HCEC 1CT (cell line): ENCODE data around the gene LRRC53.

Source experiments
- DNase-seq: peaks from one replicate; pipeline ENCODE4 v3.0.0-alpha.2; 2017

LRRC53 gene, protein sequence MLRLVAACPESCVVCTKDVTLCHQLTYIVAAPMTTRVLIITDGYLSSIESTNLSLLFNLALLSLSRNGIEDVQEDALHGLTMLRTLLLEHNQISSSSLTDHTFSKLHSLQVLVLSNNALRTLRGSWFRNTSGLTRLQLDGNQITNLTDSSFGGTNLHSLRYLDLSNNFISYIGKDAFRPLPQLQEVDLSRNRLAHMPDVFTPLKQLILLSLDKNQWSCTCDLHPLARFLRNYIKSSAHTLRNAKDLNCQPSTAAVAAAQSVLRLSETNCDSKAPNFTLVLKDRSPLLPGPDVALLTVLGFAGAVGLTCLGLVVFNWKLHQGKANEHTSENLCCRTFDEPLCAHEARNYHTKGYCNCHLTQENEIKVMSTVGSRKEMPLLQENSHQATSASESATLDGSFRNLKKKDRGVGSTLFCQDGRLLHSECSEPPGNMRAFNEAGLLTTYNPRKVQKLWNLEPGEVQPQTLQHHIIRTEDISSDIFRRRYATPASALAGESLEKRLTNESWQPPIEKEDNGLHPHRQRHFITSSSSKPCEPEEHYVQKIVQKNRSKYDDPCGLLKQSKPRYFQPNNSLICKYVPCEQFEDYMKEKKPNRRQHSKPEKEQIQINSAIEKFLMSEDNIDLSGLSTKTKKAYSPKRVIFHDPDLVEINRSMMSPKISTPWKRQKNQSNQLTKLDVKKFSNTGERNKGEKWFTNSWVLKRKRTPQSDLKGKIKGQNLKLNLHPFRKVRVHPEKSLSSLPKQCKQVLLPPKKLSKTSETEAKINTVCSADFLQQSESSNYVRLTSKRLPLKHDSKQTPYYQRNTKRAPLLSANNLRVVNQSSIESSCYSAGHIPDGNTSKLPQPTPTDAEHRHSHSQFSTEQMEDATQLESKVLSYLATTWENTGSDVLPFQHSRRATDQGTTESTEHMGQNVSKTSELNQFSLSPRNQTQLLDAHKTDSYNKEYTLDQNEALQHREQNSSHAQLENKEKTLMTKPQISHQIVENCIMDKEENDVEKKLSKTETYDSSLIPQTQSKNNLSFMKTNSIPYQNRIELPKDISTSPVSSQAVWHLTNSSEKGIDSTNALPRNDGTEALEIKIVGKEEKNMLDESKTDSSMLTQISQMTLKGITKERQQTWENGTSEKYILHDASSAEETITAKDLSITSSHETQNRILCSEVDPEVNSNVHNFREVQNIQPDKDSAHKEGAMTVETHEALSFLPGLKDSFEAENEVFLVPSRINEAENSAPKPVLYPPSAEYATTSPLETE

DNA sequence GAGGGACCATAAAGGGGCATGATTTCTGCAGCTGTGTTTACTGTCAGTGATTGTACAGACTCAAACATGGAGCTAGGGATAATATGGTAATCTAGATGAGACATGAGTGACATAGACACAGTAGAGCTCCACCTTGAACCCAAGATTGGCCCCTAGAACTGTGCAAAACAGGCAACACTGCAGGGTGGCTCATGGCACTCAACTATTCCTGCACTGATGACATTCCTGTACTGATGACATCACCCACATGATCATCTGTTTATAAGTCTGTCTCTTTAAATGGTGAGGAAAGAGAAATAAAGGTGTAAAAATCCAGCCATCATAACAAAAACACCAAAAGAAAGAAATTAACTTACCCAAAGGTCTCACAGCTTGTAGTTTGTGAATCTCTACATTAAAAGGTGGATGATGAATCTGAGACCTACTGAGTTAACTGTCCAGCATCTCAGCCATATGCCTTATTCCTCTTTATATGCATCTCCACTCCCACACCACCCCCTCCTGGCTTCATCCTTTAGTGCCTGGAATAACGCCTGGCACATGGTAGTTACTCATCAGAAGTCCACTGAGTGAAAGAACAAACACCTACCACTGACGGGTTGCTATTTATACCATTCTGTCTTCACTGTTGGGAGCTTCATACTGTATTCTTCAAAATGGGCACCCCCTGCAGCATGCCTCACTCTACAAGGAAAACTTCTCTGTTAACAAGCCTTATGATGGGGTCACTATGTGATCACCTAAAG, at the start of gene LRRC53:
Gene LRRC53 (minus strand): TSS at position 442 of the 746 bp plus-strand sequence. CDS start 29,262 bp downstream, outside the sequence.
- DNase-seq: no peak

DNA sequence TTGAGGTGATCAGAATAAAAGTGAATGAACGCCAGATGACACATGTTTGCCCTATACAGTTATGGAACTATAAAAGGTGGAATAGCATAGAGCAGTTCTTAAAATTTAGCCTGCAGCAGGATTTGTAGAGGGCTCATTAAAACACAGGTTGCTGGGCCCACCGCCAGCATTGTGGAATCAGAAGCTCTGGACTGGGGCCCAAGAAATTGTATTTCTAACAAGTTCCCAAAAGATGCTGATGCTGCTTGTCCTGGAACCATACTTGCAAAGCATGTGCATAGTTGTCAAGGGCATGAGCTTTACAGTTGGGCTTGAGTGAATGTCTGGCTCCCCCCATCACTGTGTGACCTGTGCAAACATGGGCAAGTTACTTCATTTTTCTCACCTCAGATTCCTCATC, 37.5 kb upstream of the LRRC53 start:
- no peak for DNase-seq

DNA sequence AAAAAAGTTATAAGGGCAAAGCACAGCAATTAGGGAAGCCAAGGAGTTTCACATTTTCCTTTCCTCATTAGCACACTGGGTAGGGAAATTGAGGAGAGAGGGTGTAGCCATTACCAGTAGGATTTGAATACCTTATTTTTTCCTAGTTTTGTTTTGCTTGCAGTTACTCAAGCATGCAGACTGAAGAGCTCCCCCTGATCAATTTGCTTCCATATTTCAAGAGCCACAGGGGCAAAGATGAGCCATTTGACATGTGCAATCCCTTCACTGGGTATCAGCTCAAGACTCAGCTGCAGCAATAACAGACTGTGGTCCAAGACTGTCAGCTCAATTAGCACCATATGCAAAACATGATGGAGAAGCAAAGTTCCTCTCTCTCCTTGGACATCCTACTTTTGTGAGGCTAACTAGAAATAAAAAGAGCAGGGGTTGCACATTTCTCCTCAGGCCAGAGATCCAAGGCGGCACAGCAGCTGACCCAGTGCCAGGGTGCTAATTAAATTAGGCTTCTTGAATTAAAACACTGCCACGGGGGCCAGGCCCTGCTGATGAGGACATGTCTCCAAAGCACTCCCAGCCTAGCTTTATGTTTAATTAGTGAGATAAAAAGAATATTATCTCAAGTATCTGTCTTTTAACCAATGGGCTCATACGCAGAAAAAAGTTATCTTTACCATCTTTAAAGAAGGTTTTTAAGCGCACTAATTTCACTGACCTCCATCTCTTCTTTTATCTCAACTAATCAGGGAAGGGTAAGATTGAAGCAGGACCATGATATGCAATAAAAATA, 36.7 kb upstream of the LRRC53 start:
- DNase-seq: no peak

DNA sequence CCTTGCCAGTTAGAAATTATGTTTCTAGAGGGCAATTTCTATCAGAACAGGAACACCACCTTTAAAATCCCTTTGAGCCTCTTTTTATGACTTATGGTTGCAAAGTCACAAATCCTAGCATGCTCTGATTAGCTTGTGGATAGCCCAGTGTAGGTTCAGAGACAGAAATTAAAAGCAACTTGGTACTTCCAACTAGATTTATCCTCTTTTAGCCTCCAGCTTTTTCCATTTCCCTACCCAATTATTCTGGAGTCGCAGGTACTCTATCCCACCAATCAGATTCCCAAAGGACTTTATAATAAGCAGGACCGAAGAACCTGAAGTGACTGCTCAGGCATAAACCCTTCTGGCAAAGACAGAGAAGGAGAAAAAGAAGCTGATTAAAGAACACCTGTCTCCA, 33.4 kb upstream of the LRRC53 start:
- DNase-seq: no peak

DNA sequence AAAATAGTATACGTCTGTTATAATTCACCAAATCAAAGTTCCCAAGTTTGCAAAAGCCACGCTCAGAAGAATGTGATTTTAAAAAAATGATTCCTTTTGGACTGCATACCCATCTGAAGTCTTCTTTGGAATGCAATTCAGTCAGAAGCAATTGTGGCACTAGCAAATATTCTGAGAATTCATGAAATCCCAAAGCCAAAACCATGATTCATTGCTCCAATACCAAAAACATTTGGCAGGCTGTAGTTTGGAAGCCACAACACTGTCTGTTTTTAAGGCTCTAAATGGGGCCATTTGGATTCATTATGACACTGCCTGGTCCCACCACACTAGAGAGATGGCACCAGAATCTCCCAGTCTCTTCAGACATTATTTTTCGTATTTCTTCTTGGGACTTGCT, 21.8 kb upstream of the LRRC53 start:
- DNase-seq: peak; percentile 28

DNA sequence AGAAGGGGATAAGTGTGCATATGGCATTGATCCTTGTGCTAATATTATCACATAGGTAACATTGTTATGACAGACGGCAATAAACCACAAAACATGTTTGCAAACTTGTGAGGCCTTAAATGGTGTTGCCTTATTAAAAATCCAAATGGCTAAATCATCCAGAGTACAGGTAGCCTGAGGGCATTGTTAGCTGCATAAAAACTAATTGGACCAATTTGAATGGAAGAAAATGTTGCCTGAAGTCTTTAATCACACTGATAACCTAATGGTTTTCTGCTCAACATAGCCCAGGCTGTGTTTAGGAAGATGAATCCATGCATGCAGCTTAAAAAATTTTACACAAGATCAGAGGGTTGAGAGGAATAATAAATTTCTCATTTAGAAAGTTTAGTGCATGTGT, 19.4 kb upstream of the LRRC53 start:
- DNase-seq: no peak

DNA sequence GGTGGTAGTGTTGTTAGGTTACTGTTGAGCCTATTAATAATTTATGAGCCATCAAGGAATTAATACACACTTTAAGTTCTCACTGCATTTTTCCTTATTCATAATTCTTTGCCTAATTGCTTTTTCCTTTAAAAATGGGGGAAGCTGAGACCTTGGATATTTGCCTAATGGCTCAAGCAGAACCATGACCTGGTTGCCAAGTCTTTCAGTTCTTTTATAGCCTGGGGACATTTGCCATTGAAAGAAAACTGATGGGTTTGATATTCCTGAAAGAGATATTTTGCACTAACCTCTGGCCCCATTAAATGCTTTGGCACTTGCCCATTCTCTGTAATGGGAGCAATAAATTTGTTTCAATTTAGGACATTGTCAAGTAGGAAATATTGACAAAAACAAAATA, 18.5 kb upstream of the LRRC53 start:
- no peak for DNase-seq

DNA sequence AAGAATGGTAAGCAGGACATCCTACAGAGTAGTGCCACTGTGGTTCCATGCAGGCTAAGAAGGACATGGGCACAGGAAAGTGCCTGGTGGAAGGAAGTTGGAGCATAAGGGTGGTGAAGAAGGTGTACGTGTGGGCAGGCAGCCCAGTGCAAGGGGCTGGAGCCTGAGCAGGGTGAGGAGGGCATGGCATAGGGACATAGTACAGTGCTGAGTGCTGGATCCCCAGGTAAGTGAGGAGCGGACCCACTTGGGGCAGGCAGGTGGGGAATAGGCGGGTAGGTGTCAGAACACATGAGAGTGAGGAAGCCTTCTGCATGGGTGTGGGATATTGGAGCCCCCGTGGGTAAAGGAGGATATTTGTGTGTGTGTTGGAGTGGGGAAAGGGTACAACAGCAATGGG, 15.7 kb upstream of the LRRC53 start:
- no peak for DNase-seq

DNA sequence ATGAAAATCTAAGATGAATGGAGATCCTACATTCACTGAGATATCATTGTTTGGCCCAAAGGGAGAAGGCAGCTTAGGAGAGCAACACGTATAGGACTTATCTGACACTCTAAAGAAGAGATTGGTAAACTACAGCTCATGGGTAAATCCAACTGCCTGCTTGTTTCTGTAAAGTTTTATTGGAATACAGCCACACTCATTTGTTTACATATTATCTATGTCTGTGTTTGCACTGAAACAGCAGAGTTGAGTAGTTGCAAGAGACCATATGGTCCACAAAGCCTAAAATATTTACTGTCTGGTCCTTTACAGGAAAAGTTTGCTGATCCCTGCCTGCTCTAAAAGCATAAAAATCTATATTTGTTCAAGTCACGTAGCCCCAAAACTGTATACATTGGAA, 14.3 kb upstream of the LRRC53 start:
- no peak for DNase-seq

DNA sequence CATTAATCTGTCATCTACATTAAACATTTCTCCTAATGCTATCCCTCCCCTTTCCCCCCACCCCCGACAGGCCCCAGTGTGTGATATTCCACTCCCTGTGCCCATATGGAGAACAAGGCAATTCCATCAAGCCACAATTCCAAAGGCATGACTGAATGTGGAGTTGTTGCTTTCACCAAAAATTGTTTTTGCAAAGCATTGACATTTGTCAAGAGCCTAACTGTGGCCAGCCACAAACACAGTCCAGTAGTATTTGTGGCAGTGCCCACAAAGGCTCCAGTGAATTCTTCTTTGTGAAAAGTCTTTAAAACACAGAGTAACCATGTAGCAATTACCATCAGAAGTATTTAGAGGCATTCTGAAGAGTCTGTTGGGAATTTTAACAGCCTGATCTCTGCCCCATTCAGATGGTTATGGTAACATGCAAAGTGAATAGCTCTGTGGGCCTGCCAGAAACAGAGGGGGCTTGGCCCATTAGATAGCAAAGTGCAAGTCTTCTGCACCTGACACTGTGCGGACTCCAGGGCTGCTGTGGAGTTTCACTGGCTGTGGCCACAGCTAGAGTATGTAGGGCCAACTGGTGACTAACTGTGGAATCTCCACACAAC, 11.6 kb upstream of the LRRC53 start:
- no peak for DNase-seq

DNA sequence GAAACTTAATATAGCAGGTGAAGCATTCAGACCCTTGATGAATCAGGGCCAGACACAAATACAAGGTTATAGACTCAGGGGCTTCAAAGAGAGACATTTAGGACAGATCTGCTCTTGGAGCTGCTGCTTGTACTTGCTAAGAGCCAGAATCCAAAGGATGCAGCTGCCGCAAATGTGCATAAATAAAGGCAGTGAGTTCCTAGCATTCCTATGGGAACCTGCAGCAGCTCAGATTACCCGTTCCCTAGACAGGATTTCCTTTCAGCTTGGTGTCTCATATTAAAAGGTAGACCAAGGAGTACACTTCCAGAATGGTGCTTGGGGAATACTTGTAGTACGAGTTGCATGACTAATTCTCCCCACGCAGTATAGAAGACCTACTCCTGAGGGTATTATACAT, 9.7 kb upstream of the LRRC53 start:
- no peak for DNase-seq

DNA sequence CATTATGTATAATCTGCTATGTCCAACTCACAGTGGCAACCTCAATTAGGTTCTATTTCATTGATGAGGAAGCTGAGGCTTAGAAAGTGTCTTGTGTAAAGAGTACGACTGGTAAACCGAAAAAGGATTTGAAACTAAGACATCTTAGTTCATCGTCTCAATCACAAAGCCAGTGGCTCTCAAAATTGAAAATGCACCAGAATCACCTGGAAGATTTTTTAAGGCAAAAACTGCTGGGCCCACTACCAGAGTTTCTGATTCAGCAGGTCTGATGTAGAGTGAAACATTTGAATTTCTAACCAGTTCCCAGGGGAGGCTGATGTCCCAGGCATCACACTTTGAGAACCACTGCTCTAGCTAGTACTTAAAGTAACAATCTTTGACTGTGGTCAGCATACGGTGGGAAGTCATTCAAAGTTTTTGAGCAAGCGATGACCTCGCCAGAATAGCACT, 5.2 kb upstream of the LRRC53 start:
- no peak for DNase-seq

DNA sequence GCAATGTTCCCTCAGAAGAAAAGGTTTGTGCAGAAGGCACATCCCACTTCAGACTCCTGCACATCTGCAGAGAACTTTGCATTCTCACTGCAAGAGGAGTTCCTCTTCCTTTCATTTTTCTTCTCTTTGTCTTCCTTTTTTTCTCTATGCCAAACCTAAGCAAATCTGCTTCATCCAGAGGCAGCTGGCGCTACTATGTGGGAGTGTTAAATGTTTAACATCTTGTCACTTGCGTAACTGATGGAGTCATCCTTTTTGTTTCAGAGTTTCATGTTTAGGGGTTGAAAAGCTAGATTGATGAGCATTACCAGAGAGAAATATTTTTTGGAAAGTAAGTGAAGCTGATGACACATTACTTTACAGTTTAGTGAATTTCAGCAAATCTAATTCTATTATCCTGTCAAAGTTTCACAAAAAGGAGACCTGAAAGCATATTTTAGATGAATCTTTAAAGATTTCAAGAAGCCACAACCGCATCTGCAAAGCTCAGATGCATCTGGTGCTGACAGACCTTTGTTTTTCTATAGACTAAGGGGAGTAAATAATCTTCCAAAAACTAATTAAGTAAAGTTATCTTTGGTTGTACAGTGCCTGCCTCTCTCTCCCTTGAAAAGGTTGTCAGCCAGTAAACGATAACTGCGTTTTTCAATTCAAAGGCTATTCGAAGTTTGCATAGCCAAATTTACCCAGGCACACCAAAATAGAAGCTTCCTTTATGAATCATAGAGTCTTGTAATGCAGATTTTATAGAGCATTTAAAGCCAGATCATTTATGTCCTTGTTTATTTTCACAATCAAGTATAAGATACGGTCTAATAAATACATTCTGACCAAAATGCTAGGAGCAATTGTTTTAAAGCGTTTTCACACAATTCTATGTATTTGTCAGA, 1.2 kb upstream of the LRRC53 start:
- DNase-seq: no peak

DNA sequence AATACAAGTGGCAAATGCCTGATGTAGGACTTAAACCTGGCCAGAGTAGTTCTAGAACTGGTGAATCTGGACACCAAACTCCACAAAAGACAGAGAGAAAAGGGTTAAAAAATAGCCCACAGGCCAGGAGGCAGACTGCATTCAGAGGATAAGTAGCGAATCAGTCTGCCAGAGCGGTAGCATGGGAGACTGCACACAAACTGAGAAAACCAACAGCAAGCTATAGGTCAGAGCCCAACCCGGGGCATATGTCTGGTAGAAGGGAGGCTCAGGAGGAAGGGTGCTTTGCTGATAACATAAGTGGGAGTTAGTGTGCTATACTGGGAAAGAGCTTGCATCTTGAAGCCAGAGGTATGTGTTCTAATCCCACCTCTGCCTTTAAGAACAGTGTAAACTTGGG, 4.0 kb downstream of the LRRC53 start:
- DNase-seq: no peak

DNA sequence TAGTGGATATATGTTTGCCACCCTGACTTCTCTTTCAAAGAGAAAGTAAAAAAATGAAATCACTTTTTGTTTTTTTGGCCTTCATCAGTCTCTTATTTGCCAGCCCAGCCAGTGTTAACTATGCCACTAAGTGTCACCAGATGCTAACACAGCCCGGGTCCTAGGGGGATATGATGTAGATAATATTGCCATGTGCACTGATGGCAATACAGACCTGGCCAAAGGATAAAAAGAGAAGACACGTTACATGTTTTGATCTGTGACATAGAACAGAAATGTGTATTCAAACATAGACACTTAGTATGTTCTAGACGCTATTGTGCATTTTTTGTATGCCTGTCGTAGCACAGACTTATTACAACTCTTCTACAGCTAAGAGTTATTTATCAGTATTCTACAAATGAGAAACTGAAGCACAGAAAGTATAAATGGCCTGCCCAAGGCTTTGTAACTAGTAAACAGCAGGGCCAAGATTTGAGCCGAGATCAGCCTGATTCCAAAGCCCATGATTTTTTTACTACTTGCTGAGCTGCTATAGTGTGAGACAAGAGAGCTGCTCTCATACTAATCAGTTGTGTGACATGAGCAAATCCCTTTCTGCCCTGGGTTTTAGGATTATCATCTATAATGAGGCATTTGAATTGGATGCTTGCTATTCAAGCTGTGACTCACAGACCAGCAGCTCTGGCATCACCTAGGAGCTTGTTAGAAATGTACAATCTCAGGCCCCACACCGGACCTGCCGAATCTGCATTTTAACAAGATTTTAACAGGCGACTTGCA, 6.3 kb downstream of the LRRC53 start:
- no peak for DNase-seq

DNA sequence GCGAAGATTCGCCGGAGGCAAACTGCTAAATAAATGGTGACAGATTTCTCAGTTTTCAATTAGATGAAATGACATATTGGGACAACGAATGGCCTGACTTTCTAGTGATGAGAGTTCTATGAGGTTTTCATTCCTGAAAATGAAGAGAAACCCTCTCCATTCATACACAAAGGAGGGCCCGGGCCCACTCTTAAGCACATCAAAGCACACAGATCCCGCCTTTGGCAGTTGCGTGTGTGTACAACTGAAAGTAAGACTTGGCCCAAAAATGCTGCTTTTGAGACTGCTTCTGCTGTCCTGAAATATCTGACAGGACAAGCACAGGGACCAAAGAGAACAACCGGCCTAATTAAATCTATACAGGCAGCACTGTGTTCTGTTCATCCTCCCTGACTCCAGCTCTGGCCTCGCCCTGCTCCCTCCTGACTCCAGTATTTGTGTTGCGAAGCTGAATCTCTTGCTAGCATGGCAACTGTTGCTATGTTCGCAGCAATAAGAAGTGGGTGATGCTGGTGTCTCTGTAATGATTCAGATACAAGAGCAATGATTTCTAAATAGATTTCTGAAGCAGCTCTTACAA, 7.4 kb downstream of the LRRC53 start:
- no peak for DNase-seq

DNA sequence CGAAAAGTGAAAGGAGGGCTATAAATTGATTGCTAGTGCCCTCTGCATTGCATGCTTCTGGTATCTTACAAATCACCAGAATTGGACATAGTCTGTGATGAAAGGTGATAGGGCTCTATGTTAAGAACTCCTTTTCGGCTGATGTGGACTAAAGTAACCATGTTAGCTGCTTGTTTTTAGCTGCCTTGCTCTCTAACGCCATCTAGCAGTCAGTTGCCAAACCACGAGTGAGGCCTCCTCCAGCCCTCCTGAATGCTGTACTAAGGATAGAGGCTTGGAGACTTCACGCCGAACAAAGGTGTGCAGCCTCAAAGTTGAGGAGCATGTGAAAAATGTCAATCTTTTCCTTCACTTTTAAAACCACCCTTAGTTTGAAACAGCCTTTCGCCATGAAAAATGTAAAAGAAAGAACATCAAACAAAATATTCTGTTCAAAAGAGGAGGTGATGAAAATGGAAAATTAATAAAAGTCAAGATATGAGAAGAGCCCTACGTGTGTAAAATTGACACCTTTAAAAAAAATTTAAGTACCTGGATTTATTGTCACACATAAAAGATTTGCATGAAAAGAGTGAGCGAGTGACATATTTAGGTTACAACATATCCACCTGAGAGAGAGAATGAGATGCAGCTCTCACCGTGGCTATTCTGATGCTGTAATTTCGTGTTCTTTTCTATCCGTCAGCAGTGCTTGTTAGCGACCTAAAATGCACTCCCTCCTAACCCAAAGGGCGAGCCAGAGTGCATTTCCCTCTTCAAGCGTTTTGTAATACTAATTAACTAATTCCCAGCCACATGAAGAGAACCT, 8.1 kb downstream of the LRRC53 start:
- peak; percentile 43 for DNase-seq

DNA sequence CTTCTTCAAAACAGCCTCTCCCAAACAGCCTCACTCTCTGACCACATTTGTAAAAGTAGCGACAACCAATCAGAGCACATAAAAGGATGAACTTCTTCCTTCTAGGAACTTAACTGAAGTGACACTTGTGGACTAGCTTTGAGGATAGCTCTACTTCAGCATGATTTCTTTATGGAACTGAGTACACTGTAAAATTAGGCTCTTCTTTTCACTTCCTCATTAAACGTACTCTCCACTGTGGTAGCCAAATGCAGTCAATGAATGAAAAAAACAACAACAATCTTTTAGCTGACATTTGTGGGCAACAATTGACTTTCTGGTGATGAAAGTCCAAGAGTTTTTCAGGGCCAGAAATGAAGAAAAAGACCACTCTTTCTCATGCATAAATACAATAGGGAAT, 9.6 kb downstream of the LRRC53 start:
- DNase-seq: no peak
